Nephron progenitor cell (in vitro differentiated cells): Measurements from ENCODE around the gene SORL1-AS1.

Source experiments
- DNase-seq: peaks from one replicate; pipeline ENCODE4 v3.0.0; 2021
- H3K27ac Mint-ChIP-seq: 2 replicates; pipeline ENCODE4 v1.8.0; 2021; ENCODE audit warnings: mild to moderate bottlenecking, moderate library complexity, mixed read lengths
- H3K27me3 Mint-ChIP-seq: 2 replicates; pipeline ENCODE4 v1.8.0; 2021; ENCODE audit warnings: mild to moderate bottlenecking, low read depth, mixed read lengths; ENCODE audit not compliant: poor library complexity
- H3K36me3 Mint-ChIP-seq: 2 replicates; pipeline ENCODE4 v1.8.0; 2021; ENCODE audit warnings: low read depth, mixed read lengths
- H3K4me1 Mint-ChIP-seq: 2 replicates; pipeline ENCODE4 v1.8.0; 2021; ENCODE audit warnings: mixed read lengths
- H3K4me3 Mint-ChIP-seq: 2 replicates; pipeline ENCODE4 v1.8.0; 2021; ENCODE audit warnings: mild to moderate bottlenecking, moderate library complexity, mixed read lengths
- H3K9me3 Mint-ChIP-seq: 2 replicates; pipeline ENCODE4 v1.8.0; 2021; ENCODE audit warnings: mild to moderate bottlenecking, moderate library complexity, mixed read lengths
- CTCF ChIP-seq: fragments of 200-600 bp; sonication (generic); IDR thresholded peaks from 2 replicates; pipeline ENCODE4 v1.5.0; 2021; ENCODE audit warnings: antibody characterized with exemption

SORL1-AS1 gene

DNA sequence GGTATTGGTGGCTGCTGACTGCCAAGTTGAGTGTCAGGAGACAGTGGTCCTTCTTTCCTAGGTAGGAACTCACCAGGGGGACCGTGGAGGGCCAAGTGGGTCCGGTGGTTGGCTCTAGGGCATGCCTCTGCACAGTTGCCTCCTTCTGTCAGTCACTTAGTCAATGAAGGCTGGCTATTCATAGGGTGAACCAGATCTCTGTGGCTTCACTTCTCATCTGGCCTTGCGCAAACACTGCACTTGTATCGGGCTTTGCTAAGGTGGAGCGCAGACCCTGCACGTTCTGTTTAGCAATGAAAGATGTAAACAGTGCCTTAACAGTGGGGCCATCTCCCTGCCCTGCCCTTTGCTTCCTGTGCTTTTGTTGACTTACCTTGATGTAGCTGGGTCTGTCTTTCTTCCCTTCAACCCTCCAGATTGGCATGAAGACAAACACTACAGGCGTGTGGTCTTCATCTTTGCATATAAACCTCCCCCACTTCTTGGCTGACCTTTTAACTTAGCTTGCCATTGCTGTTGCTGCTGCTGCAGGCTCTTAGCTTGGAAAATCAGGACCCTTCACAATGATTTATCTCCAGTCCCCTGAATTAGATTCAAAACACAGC, 6.7 kb upstream of the SORL1-AS1 start:
- no peak for TF ChIP-seq CTCF
- peaks cover 100% of the 10 kb centered on the region for H3K4me1 Mint-ChIP-seq
- peaks cover 2% of the 10 kb centered on the region for H3K27me3 Mint-ChIP-seq
- no peak overlapping the region for H3K4me3 Mint-ChIP-seq
- no peak for DNase-seq
- H3K9me3 Mint-ChIP-seq: no peaks in the 10 kb centered on the region
- H3K36me3 Mint-ChIP-seq: peaks cover 12% of the 10 kb centered on the region
- peak overlapping the region; percentile 5 for H3K27ac Mint-ChIP-seq

DNA sequence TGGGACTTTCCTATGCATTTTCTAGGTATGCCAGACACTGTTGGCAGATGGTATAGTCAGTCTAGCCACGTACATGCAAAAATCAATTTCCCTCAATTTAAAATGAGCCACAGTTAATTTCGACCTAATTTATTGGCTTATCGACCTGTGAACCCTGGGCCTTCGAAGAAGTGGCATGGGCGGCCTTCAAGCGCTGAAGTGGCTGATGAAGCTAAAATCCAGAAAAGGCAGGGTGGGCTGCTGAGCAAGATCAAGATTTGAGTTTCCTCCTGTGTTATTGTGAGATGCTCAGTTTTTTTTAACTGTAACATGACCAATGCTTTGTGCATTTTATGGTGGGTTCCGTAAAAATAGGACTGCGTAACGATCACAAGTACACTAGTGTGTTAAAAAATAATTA, 5.8 kb upstream of the SORL1-AS1 start:
- Mint-ChIP-seq H3K4me1 (peaks cover 100% of the 10 kb centered on the region), H3K36me3 (peaks cover 12% of the 10 kb centered on the region)
- TF ChIP-seq CTCF: no peak

DNA sequence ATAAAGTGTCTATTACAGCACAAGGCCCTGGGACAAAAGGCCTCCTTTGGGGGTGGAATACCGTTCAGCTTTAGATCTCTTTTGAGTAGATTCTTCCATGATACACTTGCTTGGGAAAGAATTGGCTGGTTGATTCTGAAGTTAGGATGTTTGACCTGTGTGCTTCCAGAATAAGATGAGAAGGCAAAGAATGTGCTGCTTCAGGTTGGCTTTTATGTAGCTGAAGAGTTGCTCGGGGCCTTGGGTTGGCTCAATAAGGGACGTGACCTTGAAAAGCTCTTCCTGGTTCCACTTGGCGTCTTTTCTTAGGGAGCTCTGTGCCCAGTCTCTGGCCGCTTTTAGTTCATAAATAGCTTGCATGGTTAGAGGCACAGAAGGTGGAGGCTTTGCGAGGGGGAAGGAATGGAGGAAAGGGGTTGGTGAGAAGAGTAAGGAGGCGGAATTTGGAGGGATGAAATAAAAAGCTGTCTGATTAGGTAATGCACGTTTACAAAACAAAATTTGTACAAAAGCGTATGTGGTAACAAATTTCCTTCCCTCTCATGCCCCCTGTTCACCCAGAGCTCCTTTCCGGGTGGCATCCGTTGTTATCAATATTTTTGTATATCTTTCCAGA, 4.2 kb upstream of the SORL1-AS1 start:
- Mint-ChIP-seq H3K27me3 (peaks cover 18% of the 10 kb centered on the region), H3K4me1 (peaks cover 95% of the 10 kb centered on the region), H3K4me3 (no peak overlapping the region), H3K9me3 (no peaks in the 10 kb centered on the region), H3K36me3 (peaks cover 12% of the 10 kb centered on the region), H3K27ac (peak overlapping the region; percentile 64)
- TF ChIP-seq CTCF: no peak
- no peak for DNase-seq

More for the DNA sequence above, 5.8 kb upstream of the SORL1-AS1 start:
- DNase-seq: no peak
- H3K27me3 Mint-ChIP-seq: peaks cover 10% of the 10 kb centered on the region
- H3K27ac Mint-ChIP-seq: no peak overlapping the region
- H3K4me3 Mint-ChIP-seq: no peak overlapping the region
- H3K9me3 Mint-ChIP-seq: no peaks in the 10 kb centered on the region

DNA sequence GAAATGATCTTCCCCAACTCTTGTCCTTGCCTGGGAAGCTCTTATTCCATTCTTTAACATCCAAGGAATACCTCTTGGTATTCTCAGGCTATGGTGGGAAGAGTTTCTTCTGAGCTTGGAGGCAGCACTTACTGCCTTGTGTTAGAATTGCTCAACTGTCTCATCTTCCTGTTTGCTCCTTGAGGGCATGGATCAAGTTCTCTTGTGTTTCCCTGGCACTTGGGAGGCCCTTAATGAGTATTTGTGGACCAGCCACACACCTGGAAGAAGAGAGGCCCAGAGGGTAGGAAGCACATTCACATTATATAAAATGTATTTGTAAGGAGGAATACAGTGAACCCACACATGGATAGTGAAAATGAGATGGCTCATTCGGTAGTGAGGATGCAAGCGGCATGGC, 3.4 kb upstream of the SORL1-AS1 start:
- no peak for DNase-seq
- Mint-ChIP-seq H3K9me3 (no peaks in the 10 kb centered on the region), H3K4me1 (peaks cover 93% of the 10 kb centered on the region), H3K36me3 (peaks cover 12% of the 10 kb centered on the region), H3K4me3 (peak overlapping the region; percentile 55), H3K27ac (peak overlapping the region; percentile 56), H3K27me3 (peaks cover 20% of the 10 kb centered on the region)
- no peak for TF ChIP-seq CTCF

- no peak for DNase-seq
- H3K27me3 Mint-ChIP-seq: peaks cover 22% of the 10 kb centered on the region
- H3K9me3 Mint-ChIP-seq: no peaks in the 10 kb centered on the region
- peak overlapping the region; percentile 62 for H3K4me3 Mint-ChIP-seq
- no peak for TF ChIP-seq CTCF
- peaks cover 12% of the 10 kb centered on the region for H3K36me3 Mint-ChIP-seq
- H3K27ac Mint-ChIP-seq: no peak overlapping the region
- H3K4me1 Mint-ChIP-seq: peaks cover 91% of the 10 kb centered on the region
Measured at GRCh38 chr11:121455115-121455514, 2.3 kb upstream of the SORL1-AS1 start.
